Keratinocyte (primary cell): ENCODE measurements around the gene PIP4K2C. TPM values are rescaled to one million over a fixed set of nuclear protein-coding genes. Genes with fewer than 3 reads are reported as not detected.

Source experiments
- DNase-seq: peaks from one replicate; pipeline ENCODE4 v3.0.0-alpha.2; 2011; ENCODE audit warnings: low read depth, missing footprints, low spot score
- FAIRE-seq: peaks from 2 replicates; lab custom pipeline; 2011; peaks lifted over from hg19 to GRCh38; lab: Jason Lieb, UNC
- H2AFZ ChIP-seq: 2 replicates; pipeline ENCODE4 v1.6.0; 2012; ENCODE audit warnings: low read length, control low read depth, inconsistent platforms; ENCODE audit not compliant: control insufficient read depth
- H3K27ac ChIP-seq: 2 replicates; pipeline ENCODE4 v1.5.1; 2011; ENCODE audit warnings: low read length; ENCODE audit not compliant: control insufficient read depth, insufficient read depth
- H3K27me3 ChIP-seq: 3 replicates; pipeline ENCODE4 v1.6.0; 2011; ENCODE audit warnings: low read length; ENCODE audit not compliant: control insufficient read depth, insufficient read depth; ENCODE audit errors: extremely low read depth
- H3K36me3 ChIP-seq, 2 experiments: 2 replicates in 1 of 2; 3 replicates in 1 of 2; pipeline ENCODE4 v1.5.1; 2011; ENCODE audit warnings: low read length in 2 of 2, mild to moderate bottlenecking in 1 of 2; ENCODE audit not compliant: control insufficient read depth in 2 of 2, insufficient read depth in 2 of 2; ENCODE audit errors: extremely low read depth in 1 of 2
- H3K4me1 ChIP-seq: 3 replicates; pipeline ENCODE4 v1.5.1; 2011; ENCODE audit warnings: low read length; ENCODE audit not compliant: control insufficient read depth, insufficient read depth; ENCODE audit errors: extremely low read depth
- H3K4me2 ChIP-seq: 3 replicates; pipeline ENCODE4 v1.6.0; 2011; ENCODE audit warnings: low read depth, low read length; ENCODE audit not compliant: control insufficient read depth, insufficient read depth; ENCODE audit errors: extremely low read depth
- H3K4me3 ChIP-seq, 3 experiments: fragments of 200-600 bp in 1 of 3; sonication (generic) in 1 of 3; 2 replicates in 2 of 3; 3 replicates in 1 of 3; pipeline ENCODE4 v1.5.1; 2011 to 2016; ENCODE audit warnings: low read length in 3 of 3, mild to moderate bottlenecking in 3 of 3, control low read depth in 2 of 3, inconsistent platforms in 1 of 3, low read depth in 1 of 3, mixed read lengths in 1 of 3, mixed run types in 1 of 3, moderate library complexity in 1 of 3; ENCODE audit not compliant: control insufficient read depth in 2 of 3, insufficient read depth in 2 of 3; ENCODE audit errors: extremely low read depth in 1 of 3
- H3K79me2 ChIP-seq: 2 replicates; pipeline ENCODE4 v1.6.0; 2012; ENCODE audit warnings: low read length; ENCODE audit not compliant: control insufficient read depth, insufficient read depth
- H3K9ac ChIP-seq: 3 replicates; pipeline ENCODE4 v1.6.0; 2011; ENCODE audit warnings: low read length; ENCODE audit not compliant: control insufficient read depth, insufficient read depth; ENCODE audit errors: extremely low read depth
- H3K9me1 ChIP-seq: 3 replicates; pipeline ENCODE4 v1.6.0; 2011; ENCODE audit warnings: low read length; ENCODE audit not compliant: control insufficient read depth, insufficient read depth; ENCODE audit errors: extremely low read depth
- H3K9me3 ChIP-seq: 2 replicates; pipeline ENCODE4 v1.5.1; 2012; ENCODE audit warnings: low read depth, low read length; ENCODE audit not compliant: control insufficient read depth
- H4K20me1 ChIP-seq: 3 replicates; pipeline ENCODE4 v1.6.0; 2011; ENCODE audit warnings: low read length; ENCODE audit not compliant: control insufficient read depth, insufficient read depth; ENCODE audit errors: extremely low read depth
- CTCF ChIP-seq, 3 experiments: IDR thresholded peaks in 1 of 3; conservative IDR thresholded peaks in 1 of 3; optimal IDR thresholded peaks in 1 of 3; 2 replicates in 2 of 3; 3 replicates in 1 of 3; pipeline versions ENCODE3 to v1.5.1; 2011; ENCODE audit warnings: low read length in 3 of 3, mild to moderate bottlenecking in 3 of 3, moderate library complexity in 2 of 3, control low read depth in 1 of 3, inconsistent platforms in 1 of 3; ENCODE audit not compliant: insufficient read depth in 2 of 3; ENCODE audit errors: extremely low read depth in 1 of 3
- EZH2 ChIP-seq: IDR thresholded peaks from one replicate; pipeline ENCODE4 v1.6.1; 2012; ENCODE audit warnings: inconsistent platforms, mild to moderate bottlenecking, low read length, moderate library complexity
- dilution Hi-C: fragments of 300-500 bp; cut with MboI; formaldehyde crosslinking; loops from one replicate; pipeline ENCODE4 v1.7.0; 2020; ENCODE audit warnings: low sequenced_read_pairs; ENCODE audit not compliant: extremely low pct_ligation_motif_present
- polyA plus RNA-seq, 5 experiments: library from polyadenylated mRNA; depleted of rRNA in 3 of 5; stranded (reverse) in 3 of 5; stranded (forward) in 1 of 5; unstranded in 1 of 5; fragments of >200 nt; gene quantifications; 1 replicate in 1 of 5; 2 replicates in 3 of 5; 3 replicates in 1 of 5; pipeline versions ENCODE4 v1.2.1 to v1.2.3, GENCODE V29; 2011 to 2012; ENCODE audit warnings: missing spikeins in 2 of 5, low read depth in 1 of 5, low replicate concordance in 1 of 5

PIP4K2C gene
- polyA plus RNA-seq, 1 donor (not counting 4 experiments of a cell fraction or from before 2014, with no cell fraction given): 93.6 TPM

- peaks cover 3% of the 10 kb centered on the region for H3K4me1 ChIP-seq
- FAIRE-seq (no peak), DNase-seq (no peak)
- TF ChIP-seq EZH2 (no peak), CTCF (optimal IDR thresholded peaks at IDR 0.05 in 1 of 3, IDR thresholded peaks at IDR 0.05 in 1 of 3, conservative IDR thresholded peaks at IDR 0.05 in 1 of 3; ENCODE audit: extremely low read depth in 1 of 3, insufficient read depth in 2 of 3, low read length in 3 of 3) (no peak)
- no peaks in the 10 kb centered on the region for H3K9me1 ChIP-seq
- no peaks in the 10 kb centered on the region for H4K20me1 ChIP-seq
- peaks cover 63% of the 10 kb centered on the region for H3K27me3 ChIP-seq
- no peak overlapping the region for H3K27ac ChIP-seq
- H3K4me2 ChIP-seq: no peak overlapping the region
- H3K79me2 ChIP-seq: no peaks in the 10 kb centered on the region
- no peak overlapping the region for H3K9ac ChIP-seq
- H2AFZ ChIP-seq: no peak overlapping the region
- H3K9me3 ChIP-seq: no peaks in the 10 kb centered on the region
- H3K36me3 ChIP-seq: no peaks in the 10 kb centered on the region
- dilution Hi-C loops: no loop called here
- no peak overlapping the region for H3K4me3 ChIP-seq
Observed at GRCh38 chr12:57613427-57614109, 22.6 kb downstream of the PIP4K2C start.

- Histone ChIP-seq H3K79me2 (no peaks in the 10 kb centered on the region), H4K20me1 (no peaks in the 10 kb centered on the region), H2AFZ (no peak overlapping the region), H3K4me3 (no peak overlapping the region), H3K9ac (no peak overlapping the region), H3K9me1 (no peaks in the 10 kb centered on the region), H3K27me3 (peaks cover 65% of the 10 kb centered on the region), H3K4me2 (no peak overlapping the region), H3K4me1 (peaks cover 3% of the 10 kb centered on the region), H3K27ac (no peak overlapping the region), H3K9me3 (no peaks in the 10 kb centered on the region), H3K36me3 (no peaks in the 10 kb centered on the region)
- no peak for DNase-seq
- dilution Hi-C loops: no loop called here
- no peak for FAIRE-seq
- no peak for TF ChIP-seq EZH2
- TF ChIP-seq CTCF (optimal IDR thresholded peaks at IDR 0.05 in 1 of 3, IDR thresholded peaks at IDR 0.05 in 1 of 3, conservative IDR thresholded peaks at IDR 0.05 in 1 of 3; ENCODE audit: extremely low read depth in 1 of 3, insufficient read depth in 2 of 3, low read length in 3 of 3): no peak
Observed at GRCh38 chr12:57614178-57614947, 23.4 kb downstream of the PIP4K2C start.
